GM18507 (cell line): ENCODE measurements around the gene SCN4B.

Source experiments
- DNase-seq: peaks from one replicate; pipeline ENCODE4 v3.0.0; 2011; ENCODE audit warnings: low read depth; ENCODE audit not compliant: insufficient read length; ENCODE audit errors: extremely low spot score
- FAIRE-seq: peaks from 2 replicates; lab custom pipeline; 2011; peaks lifted over from hg19 to GRCh38; lab: Jason Lieb, UNC

Gene SCN4B

GRCh38 chr11:118109231-118109630 lies 43.4 kb downstream of the SCN4B start:
- FAIRE-seq (no peak), DNase-seq (no peak)

GRCh38 chr11:118108513-118108912 lies 44.1 kb downstream of the SCN4B start:
- no peak for DNase-seq
- no peak for FAIRE-seq

- FAIRE-seq (no peak), DNase-seq (no peak)
Observed at GRCh38 chr11:118106789-118107335, 45.8 kb downstream of the SCN4B start.

GRCh38 chr11:118105657-118106305 lies 46.8 kb downstream of the SCN4B start:
- FAIRE-seq = no peak
- DNase-seq = no peak

GRCh38 chr11:118104491-118104890 lies 48.1 kb downstream of the SCN4B start:
- DNase-seq = no peak
- FAIRE-seq = no peak

GRCh38 chr11:118102721-118103261 lies 49.8 kb downstream of the SCN4B start:
- FAIRE-seq (no peak), DNase-seq (no peak)

- FAIRE-seq = no peak
- no peak for DNase-seq
Observed at GRCh38 chr11:118100691-118101232, 51.9 kb downstream of the SCN4B start.

- FAIRE-seq = no peak
- no peak for DNase-seq
Observed at GRCh38 chr11:118099838-118100556, 52.6 kb downstream of the SCN4B start.

GRCh38 chr11:118098996-118099837 lies 53.4 kb downstream of the SCN4B start:
- DNase-seq = no peak
- FAIRE-seq = no peak

- FAIRE-seq (no peak), DNase-seq (no peak)
Observed at GRCh38 chr11:118095967-118096367, 56.7 kb downstream of the SCN4B start.

GRCh38 chr11:118095493-118095892 lies 57.1 kb downstream of the SCN4B start:
- DNase-seq = no peak
- no peak for FAIRE-seq

GRCh38 chr11:118092907-118093571 lies 59.6 kb downstream of the SCN4B start:
- FAIRE-seq = no peak

GRCh38 chr11:118091690-118092089 lies 60.9 kb downstream of the SCN4B start:
- no peak for FAIRE-seq
- DNase-seq = no peak

More at GRCh38 chr11:118092907-118093571, 59.6 kb downstream of the SCN4B start:
- DNase-seq = no peak

GRCh38 chr11:118090545-118091162 lies 62.0 kb downstream of the SCN4B start:
- DNase-seq (no peak), FAIRE-seq (no peak)

GRCh38 chr11:118088531-118088930 lies 64.1 kb downstream of the SCN4B start:
- DNase-seq = no peak
- FAIRE-seq = no peak

- DNase-seq = no peak
- FAIRE-seq = no peak
Observed at GRCh38 chr11:118087931-118088330, 64.7 kb downstream of the SCN4B start.

- FAIRE-seq (no peak), DNase-seq (no peak)
Observed at GRCh38 chr11:118086913-118087768, 65.5 kb downstream of the SCN4B start, which contains the start of gene SMIM35. Gene SMIM35 (minus strand): TSS chr11:118086963. CDS start chr11:118086757, 206 bp downstream.

- no peak for FAIRE-seq
- no peak for DNase-seq
Observed at GRCh38 chr11:118084656-118085055, 68.0 kb downstream of the SCN4B start.
